HepG2 (cell line): ENCODE data around the gene HMGN4. TPM values are rescaled to one million over a fixed set of nuclear protein-coding genes. Genes with fewer than 3 reads are reported as not detected.

Experiments
- HOMEZ ChIP-seq: IDR thresholded peaks from 2 replicates; pipeline ENCODE4 v1.6.1; 2016; ENCODE audit warnings: low read depth
- LCORL ChIP-seq, 2 experiments: fragments of 450-650 bp in 1 of 2; sonication (generic) in 1 of 2; formaldehyde crosslinking in 1 of 2; IDR thresholded peaks; 2 replicates each; pipeline versions ENCODE4 v1.5.0 to v1.6.1; 2017 to 2020; ENCODE audit warnings: antibody characterized with exemption in 1 of 2, missing genetic modification reagents in 1 of 2
- MAFF ChIP-seq: IDR thresholded peaks from 2 replicates; pipeline ENCODE4 v1.6.1; 2011; ENCODE audit warnings: low read depth, low read length, improper control_type of control experiment
- NBN ChIP-seq: fragments of 450-650 bp; conservative IDR thresholded peaks from 2 replicates; pipeline ENCODE4 v1.6.1; 2017
- ONECUT2 ChIP-seq: sonication (generic); formaldehyde crosslinking; IDR thresholded peaks from 2 replicates; pipeline ENCODE4 v1.4.0; 2020; ENCODE audit warnings: missing genetic modification reagents
- SAFB2 ChIP-seq: sonication (generic); formaldehyde crosslinking; IDR thresholded peaks from 2 replicates; pipeline ENCODE4 v1.5.1; 2020; ENCODE audit warnings: missing genetic modification reagents, low read depth, mild to moderate bottlenecking, borderline replicate concordance
- SETDB1 ChIP-seq: sonication (generic); formaldehyde crosslinking; IDR thresholded peaks from 2 replicates; pipeline ENCODE4 v1.5.1; 2020; ENCODE audit warnings: missing genetic modification reagents, mild to moderate bottlenecking, borderline replicate concordance
- USF2 ChIP-seq, 2 experiments: sonication (generic) in 1 of 2; formaldehyde crosslinking in 1 of 2; IDR thresholded peaks; 2 replicates each; pipeline versions ENCODE4 v1.5.1 to v1.6.1; 2011 to 2020; ENCODE audit warnings: borderline replicate concordance in 1 of 2, low read depth in 1 of 2, low read length in 1 of 2, mild to moderate bottlenecking in 1 of 2, missing genetic modification reagents in 1 of 2, moderate library complexity in 1 of 2
- ZNF136 ChIP-seq: sonication (generic); formaldehyde crosslinking; IDR thresholded peaks from 2 replicates; pipeline ENCODE4 v1.8.1; 2022; ENCODE audit warnings: low read depth, mild to moderate bottlenecking, moderate library complexity, missing genetic modification reagents
- ZNF441 ChIP-seq: sonication (generic); formaldehyde crosslinking; IDR thresholded peaks from 2 replicates; pipeline ENCODE4 v1.7.0; 2021; ENCODE audit warnings: missing genetic modification reagents, borderline replicate concordance
- ZNF883 ChIP-seq: sonication (generic); formaldehyde crosslinking; IDR thresholded peaks from 2 replicates; pipeline ENCODE4 v1.5.1; 2020; ENCODE audit warnings: mild to moderate bottlenecking, missing genetic modification reagents; ENCODE audit errors: not compliant biosample characterization
- ZNF891 ChIP-seq: sonication (generic); formaldehyde crosslinking; IDR thresholded peaks from 2 replicates; pipeline ENCODE4 v1.5.0; 2020; ENCODE audit warnings: mild to moderate bottlenecking, missing genetic modification reagents
- ZSCAN29 ChIP-seq: sonication (generic); formaldehyde crosslinking; conservative IDR thresholded peaks from 2 replicates; pipeline ENCODE4 v1.4.0; 2020; ENCODE audit warnings: mild to moderate bottlenecking, missing genetic modification reagents
- polyA plus RNA-seq, 8 experiments: library from polyadenylated mRNA; depleted of rRNA in 3 of 8; stranded (reverse) in 7 of 8; unstranded in 1 of 8; fragments of >200 nt; fragmentation: Illumina TruSeq in 4 of 8; extraction: Trizol in 4 of 8; gene quantifications; 2 replicates each; pipeline versions ENCODE4 v1.2.1 to v1.2.3, GENCODE V29; 2011 to 2016; ENCODE audit warnings: low read depth in 4 of 8, missing spikeins in 1 of 8, mixed read lengths in 1 of 8; ENCODE audit not compliant: insufficient read depth in 1 of 8
- total RNA-seq, 5 experiments: library from RNA; depleted of rRNA; stranded (reverse); fragments of >200 nt; fragmentation: Illumina TruSeq; extraction: Trizol; gene quantifications; 2 replicates each; pipeline ENCODE4 v1.2.3, GENCODE V29; 2016; ENCODE audit warnings: low read depth in 1 of 5
- TF ChIP-seq, protein P1 (sequence below): sonication (generic); formaldehyde crosslinking; IDR thresholded peaks from 2 replicates; pipeline ENCODE4 v1.4.0; 2020; ENCODE audit warnings: mild to moderate bottlenecking, missing genetic modification reagents
- TF ChIP-seq, protein P2 (sequence below): sonication (generic); formaldehyde crosslinking; IDR thresholded peaks from 2 replicates; pipeline ENCODE4 v1.9.0; 2021; ENCODE audit warnings: missing genetic modification reagents, borderline replicate concordance
- TF ChIP-seq, protein P3 (sequence below): sonication (generic); formaldehyde crosslinking; IDR thresholded peaks from 2 replicates; pipeline ENCODE4 v1.4.0; 2020; ENCODE audit warnings: missing genetic modification reagents, borderline replicate concordance
- TF ChIP-seq, protein P4 (sequence below): sonication (generic); formaldehyde crosslinking; IDR thresholded peaks from 2 replicates; pipeline ENCODE4 v1.5.0; 2020; ENCODE audit warnings: missing genetic modification reagents
- TF ChIP-seq, protein P5 (sequence below): sonication (generic); formaldehyde crosslinking; conservative IDR thresholded peaks from 2 replicates; pipeline ENCODE4 v1.8.0; 2022; ENCODE audit warnings: mild to moderate bottlenecking, moderate library complexity, missing genetic modification reagents

The HMGN4 gene
- total and polyA plus RNA-seq, 2 of the 13 experiments (the other 11 are each of a cell fraction or from before 2014, with no cell fraction given): 39.9 to 52.1 TPM

GRCh38 chr6:26537160-26537845, 863 bp upstream of the HMGN4 start (continued):
- TF ChIP-seq ONECUT2 (CRISPR knock-in tag) (no peak), ZNF136 (peak; percentile 61; the same call in 1 of the 2 replicates), ZSCAN29 (CRISPR knock-in tag) (peak; percentile 98; the same call in 1 of the 2 replicates), USF2 (IDR thresholded peaks at IDR 0.05; ENCODE audit: low read depth, low read length) (peak; percentile 52; the same call in 1 of the 2 replicates), USF2 (CRISPR knock-in tag; IDR thresholded peaks at IDR 0.05; ENCODE audit: borderline replicate concordance) (peak; percentile 82; the same call in 1 of the 2 replicates), ZNF883 (CRISPR knock-in tag) (peak; percentile 51), MAFF (no peak), SETDB1 (CRISPR knock-in tag) (no peak), SAFB2 (CRISPR knock-in tag) (peak; percentile 20), LCORL (IDR thresholded peaks at IDR 0.05) (no peak), LCORL (CRISPR knock-in tag; IDR thresholded peaks at IDR 0.05) (peak; percentile 86; the same call in 1 of the 2 replicates), ZNF891 (CRISPR knock-in tag) (peak; percentile 87), NBN (no peak), ZNF441 (CRISPR knock-in tag) (peak; percentile 77; the same call in 1 of the 2 replicates), HOMEZ (CRISPR knock-in tag) (no peak; the same call in 1 of the 2 replicates)
- TF ChIP-seq, protein P1, sequence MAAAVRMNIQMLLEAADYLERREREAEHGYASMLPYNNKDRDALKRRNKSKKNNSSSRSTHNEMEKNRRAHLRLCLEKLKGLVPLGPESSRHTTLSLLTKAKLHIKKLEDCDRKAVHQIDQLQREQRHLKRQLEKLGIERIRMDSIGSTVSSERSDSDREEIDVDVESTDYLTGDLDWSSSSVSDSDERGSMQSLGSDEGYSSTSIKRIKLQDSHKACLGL (CRISPR knock-in tag): peak; percentile 51; the same call in 1 of the 2 replicates
- TF ChIP-seq, protein P2, sequence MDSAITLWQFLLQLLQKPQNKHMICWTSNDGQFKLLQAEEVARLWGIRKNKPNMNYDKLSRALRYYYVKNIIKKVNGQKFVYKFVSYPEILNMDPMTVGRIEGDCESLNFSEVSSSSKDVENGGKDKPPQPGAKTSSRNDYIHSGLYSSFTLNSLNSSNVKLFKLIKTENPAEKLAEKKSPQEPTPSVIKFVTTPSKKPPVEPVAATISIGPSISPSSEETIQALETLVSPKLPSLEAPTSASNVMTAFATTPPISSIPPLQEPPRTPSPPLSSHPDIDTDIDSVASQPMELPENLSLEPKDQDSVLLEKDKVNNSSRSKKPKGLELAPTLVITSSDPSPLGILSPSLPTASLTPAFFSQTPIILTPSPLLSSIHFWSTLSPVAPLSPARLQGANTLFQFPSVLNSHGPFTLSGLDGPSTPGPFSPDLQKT: no peak
- TF ChIP-seq, protein P3, sequence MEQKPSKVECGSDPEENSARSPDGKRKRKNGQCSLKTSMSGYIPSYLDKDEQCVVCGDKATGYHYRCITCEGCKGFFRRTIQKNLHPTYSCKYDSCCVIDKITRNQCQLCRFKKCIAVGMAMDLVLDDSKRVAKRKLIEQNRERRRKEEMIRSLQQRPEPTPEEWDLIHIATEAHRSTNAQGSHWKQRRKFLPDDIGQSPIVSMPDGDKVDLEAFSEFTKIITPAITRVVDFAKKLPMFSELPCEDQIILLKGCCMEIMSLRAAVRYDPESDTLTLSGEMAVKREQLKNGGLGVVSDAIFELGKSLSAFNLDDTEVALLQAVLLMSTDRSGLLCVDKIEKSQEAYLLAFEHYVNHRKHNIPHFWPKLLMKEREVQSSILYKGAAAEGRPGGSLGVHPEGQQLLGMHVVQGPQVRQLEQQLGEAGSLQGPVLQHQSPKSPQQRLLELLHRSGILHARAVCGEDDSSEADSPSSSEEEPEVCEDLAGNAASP (CRISPR knock-in tag): peak; percentile 35; the same call in 1 of the 2 replicates
- TF ChIP-seq, protein P4, sequence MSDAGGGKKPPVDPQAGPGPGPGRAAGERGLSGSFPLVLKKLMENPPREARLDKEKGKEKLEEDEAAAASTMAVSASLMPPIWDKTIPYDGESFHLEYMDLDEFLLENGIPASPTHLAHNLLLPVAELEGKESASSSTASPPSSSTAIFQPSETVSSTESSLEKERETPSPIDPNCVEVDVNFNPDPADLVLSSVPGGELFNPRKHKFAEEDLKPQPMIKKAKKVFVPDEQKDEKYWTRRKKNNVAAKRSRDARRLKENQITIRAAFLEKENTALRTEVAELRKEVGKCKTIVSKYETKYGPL (CRISPR knock-in tag): no peak
- TF ChIP-seq, protein P5, sequence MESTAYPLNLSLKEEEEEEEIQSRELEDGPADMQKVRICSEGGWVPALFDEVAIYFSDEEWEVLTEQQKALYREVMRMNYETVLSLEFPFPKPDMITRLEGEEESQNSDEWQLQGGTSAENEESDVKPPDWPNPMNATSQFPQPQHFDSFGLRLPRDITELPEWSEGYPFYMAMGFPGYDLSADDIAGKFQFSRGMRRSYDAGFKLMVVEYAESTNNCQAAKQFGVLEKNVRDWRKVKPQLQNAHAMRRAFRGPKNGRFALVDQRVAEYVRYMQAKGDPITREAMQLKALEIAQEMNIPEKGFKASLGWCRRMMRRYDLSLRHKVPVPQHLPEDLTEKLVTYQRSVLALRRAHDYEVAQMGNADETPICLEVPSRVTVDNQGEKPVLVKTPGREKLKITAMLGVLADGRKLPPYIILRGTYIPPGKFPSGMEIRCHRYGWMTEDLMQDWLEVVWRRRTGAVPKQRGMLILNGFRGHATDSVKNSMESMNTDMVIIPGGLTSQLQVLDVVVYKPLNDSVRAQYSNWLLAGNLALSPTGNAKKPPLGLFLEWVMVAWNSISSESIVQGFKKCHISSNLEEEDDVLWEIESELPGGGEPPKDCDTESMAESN (CRISPR knock-in tag): peak; percentile 67
